HepG2 (cell line): ENCODE results near the gene ETFB. TPM values are rescaled to one million over a fixed set of nuclear protein-coding genes. Genes with fewer than 3 reads are reported as not detected.

Source experiments
- ATAC-seq: fragments of 200-7000 bp; cut with Tn5 transposase; 3 replicates; pipeline ENCODE4 v1.9.1; 2020; ENCODE audit warnings: mild to moderate bottlenecking, moderate library complexity
- BruUV-seq: library from RNA; stranded (reverse); fragments of 400-500 nt; replicated peaks from 2 replicates; lab custom pipeline; 2021; lab: Mats Ljungman, UMichigan
- CTCF ChIA-PET: fragments of 300-600 bp; formaldehyde crosslinking; extraction: SDS; loops from one replicate; lab custom pipeline; 2021; ENCODE audit warnings: low total read pairs, inconsistent platforms, low intra/inter-chr PET ratio; lab: Yijun Ruan, JAX
- POLR2A ChIA-PET: fragments of 350-600 bp; sonication (Branson Sonifier 250); formaldehyde crosslinking; loops from one replicate; lab custom pipeline; 2020; ENCODE audit warnings: antibody characterized with exemption, inconsistent platforms; lab: Yijun Ruan, JAX
- DNase-seq: peaks from one replicate; pipeline ENCODE4 v3.0.0-alpha.2; 2015; ENCODE audit warnings: low spot score
- FAIRE-seq: peaks from 3 replicates; lab custom pipeline; 2011; peaks lifted over from hg19 to GRCh38; lab: Jason Lieb, UNC
- H2AFZ ChIP-seq: one replicate; pipeline ENCODE4 v1.6.1; 2011; ENCODE audit warnings: low read length, inconsistent platforms
- H3K27ac ChIP-seq: fragments of 300-600 bp; 3 replicates; pipeline ENCODE4 v1.8.0; 2011; ENCODE audit warnings: mixed run types, mild to moderate bottlenecking, mixed read lengths, low read length, inconsistent platforms; ENCODE audit not compliant: insufficient read depth; ENCODE audit errors: extremely low read length
- H3K27me3 ChIP-seq, 2 experiments: fragments of 200-600 bp in 1 of 2; 2 replicates in 1 of 2; 3 replicates in 1 of 2; pipeline versions ENCODE4 v1.6.0 to v1.8.0; 2011; ENCODE audit warnings: low read length in 2 of 2, mild to moderate bottlenecking in 2 of 2, moderate library complexity in 2 of 2, inconsistent platforms in 1 of 2; ENCODE audit not compliant: insufficient read depth in 2 of 2, control insufficient read depth in 1 of 2
- H3K36me3 ChIP-seq, 2 experiments: fragments of 200-600 bp in 1 of 2; replicated peaks in 1 of 2; 2 replicates in 1 of 2; 3 replicates in 1 of 2; pipeline versions ENCODE4 v1.5.1 to v1.8.0; 2011; ENCODE audit warnings: low read length in 2 of 2, inconsistent platforms in 1 of 2; ENCODE audit not compliant: insufficient read depth in 2 of 2, control insufficient read depth in 1 of 2
- H3K4me1 ChIP-seq: 2 replicates; pipeline ENCODE4 v1.5.1; 2012; ENCODE audit warnings: low read length, inconsistent platforms; ENCODE audit not compliant: insufficient read depth
- H3K4me2 ChIP-seq: 2 replicates; pipeline ENCODE4 v1.6.0; 2011; ENCODE audit warnings: low read depth, low read length, inconsistent platforms
- H3K4me3 ChIP-seq, 3 experiments: fragments of 200-600 bp in 1 of 3; sonication (generic), shearing (Covaris generic) in 1 of 3; replicated peaks in 1 of 3; 2 replicates each; pipeline ENCODE4 v1.5.1; 2011 to 2016; ENCODE audit warnings: low read length in 3 of 3, inconsistent platforms in 2 of 3, low read depth in 2 of 3, mild to moderate bottlenecking in 2 of 3, control low read depth in 1 of 3, mixed read lengths in 1 of 3; ENCODE audit not compliant: insufficient read depth in 1 of 3
- H3K79me2 ChIP-seq: one replicate; pipeline ENCODE4 v1.6.1; 2011; ENCODE audit warnings: low read length, inconsistent platforms; ENCODE audit not compliant: insufficient read depth
- H3K9ac ChIP-seq: 2 replicates; pipeline ENCODE4 v1.6.0; 2011; ENCODE audit warnings: mild to moderate bottlenecking, low read depth, low read length, inconsistent platforms; ENCODE audit not compliant: insufficient read depth
- H3K9me3 ChIP-seq: 2 replicates; pipeline ENCODE4 v1.5.1; 2012; ENCODE audit warnings: mild to moderate bottlenecking, low read length
- H4K20me1 ChIP-seq: 2 replicates; pipeline ENCODE4 v1.6.0; 2011; ENCODE audit warnings: inconsistent platforms, mild to moderate bottlenecking, low read length, moderate library complexity; ENCODE audit not compliant: insufficient read depth
- ZNF563 ChIP-seq: sonication (generic); formaldehyde crosslinking; IDR thresholded peaks from 2 replicates; pipeline ENCODE4 v1.8.0; 2022; ENCODE audit warnings: mild to moderate bottlenecking, moderate library complexity, missing genetic modification reagents
- WGBS: methylation state at CpG from one replicate; pipeline ENCODE4 v1.1.6; 2017; ENCODE audit warnings: low lambda C conversion rate; 5-methylcytosine and 5-hydroxymethylcytosine counted together
- in situ Hi-C: cut with HindIII; loops from 2 replicates; pipeline ENCODE4 v1.10.0; 2017; ENCODE audit warnings: low pct_unique_long_range_greater_than_20kb; ENCODE audit not compliant: extremely low pct_ligation_motif_present
- intact Hi-C: fragments of 100-400 bp; cut with micrococcal nuclease; formaldehyde crosslinking; loops from one replicate; pipeline ENCODE4 v1.10.0; 2022; ENCODE audit not compliant: unreplicated experiment
- polyA plus RNA-seq, 8 experiments: library from polyadenylated mRNA; depleted of rRNA in 3 of 8; stranded (reverse) in 7 of 8; unstranded in 1 of 8; fragments of >200 nt; fragmentation: Illumina TruSeq in 4 of 8; extraction: Trizol in 4 of 8; gene quantifications; 2 replicates each; pipeline versions ENCODE4 v1.2.1 to v1.2.3, GENCODE V29; 2011 to 2016; ENCODE audit warnings: low read depth in 4 of 8, missing spikeins in 1 of 8, mixed read lengths in 1 of 8; ENCODE audit not compliant: insufficient read depth in 1 of 8
- total RNA-seq, 5 experiments: library from RNA; depleted of rRNA; stranded (reverse); fragments of >200 nt; fragmentation: Illumina TruSeq; extraction: Trizol; gene quantifications; 2 replicates each; pipeline ENCODE4 v1.2.3, GENCODE V29; 2016; ENCODE audit warnings: low read depth in 1 of 5
- TF ChIP-seq, protein P1 (sequence below): sonication (generic); formaldehyde crosslinking; conservative IDR thresholded peaks from 2 replicates; pipeline ENCODE4 v1.4.0; 2020; ENCODE audit warnings: missing genetic modification reagents

ETFB gene
- total and polyA plus RNA-seq, 2 of the 13 experiments (the other 11 are each of a cell fraction or from before 2014, with no cell fraction given) = 678 to 1,314 TPM

DNA sequence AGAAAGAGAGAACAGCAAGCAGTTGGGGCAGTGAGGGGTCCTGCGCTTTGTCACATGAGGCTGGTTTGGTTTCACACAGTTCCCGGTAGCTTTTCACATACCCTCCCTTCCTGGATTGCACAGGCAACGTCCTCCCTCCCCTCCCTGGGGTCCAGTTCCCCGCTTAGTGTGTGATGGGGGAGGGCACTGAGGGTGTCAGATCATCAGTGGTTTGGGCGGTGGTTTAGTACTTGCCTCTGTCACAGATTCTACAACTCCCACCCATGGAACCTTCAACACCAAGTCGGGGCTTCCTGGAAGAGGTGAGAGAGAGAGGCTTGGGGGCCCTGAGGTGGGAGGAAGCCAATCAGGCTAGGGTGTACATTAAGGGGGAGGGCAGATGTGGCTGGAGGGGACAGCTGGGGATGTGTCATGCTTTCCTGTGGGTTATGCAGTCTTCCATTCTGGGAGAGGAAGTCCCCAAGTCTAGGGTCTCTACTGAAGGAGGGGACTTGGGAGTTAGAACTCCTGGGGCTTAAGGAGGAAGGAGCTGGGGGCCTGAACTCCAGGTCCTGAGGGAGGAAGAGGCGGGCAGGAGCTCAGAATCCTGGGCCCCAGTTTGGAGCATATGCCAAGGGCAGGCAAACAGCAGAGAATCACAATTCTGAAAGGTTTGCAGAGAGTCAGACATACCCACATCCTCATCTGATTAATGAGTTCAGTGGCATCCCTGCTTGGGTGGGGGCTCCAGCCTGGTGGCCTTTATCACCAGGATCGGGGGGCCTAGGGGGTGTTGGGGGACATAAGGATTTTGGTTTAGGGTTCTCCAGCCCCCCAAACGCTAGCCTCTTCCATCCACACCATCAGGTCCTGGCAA is 6.7 kb upstream of the ETFB start, which contains the start of gene NKG7:
TSS of gene NKG7 (minus strand) at position 6 of the 856 bp plus-strand sequence. CDS start 119 bp downstream, outside the sequence.
- Histone ChIP-seq H3K36me3 (no peaks in the 10 kb centered on the region), H3K9ac (no peak within 1 kb of the TSS), H3K4me3 (no peak within 1 kb of the TSS), H3K4me1 (peaks cover 37% of the 10 kb centered on the region), H3K79me2 (peaks cover 5% of the 10 kb centered on the region), H3K27me3 (peaks cover 0 to 14% of the 10 kb centered on the region in 2 experiments; a peak in 1 of 5 replicates), H4K20me1 (no peaks in the 10 kb centered on the region), H3K27ac (no peak within 1 kb of the TSS), H3K4me2 (no peak within 1 kb of the TSS; the same call in 1 of the 2 replicates), H3K9me3 (no peaks in the 10 kb centered on the region), H2AFZ (no peak within 1 kb of the TSS)
- ATAC-seq (no peak), DNase-seq (no peak), FAIRE-seq (no peak)
- CTCF ChIA-PET = no interaction called here
- TF ChIP-seq ZNF563 (CRISPR knock-in tag) = no peak
- TF ChIP-seq, protein P1, sequence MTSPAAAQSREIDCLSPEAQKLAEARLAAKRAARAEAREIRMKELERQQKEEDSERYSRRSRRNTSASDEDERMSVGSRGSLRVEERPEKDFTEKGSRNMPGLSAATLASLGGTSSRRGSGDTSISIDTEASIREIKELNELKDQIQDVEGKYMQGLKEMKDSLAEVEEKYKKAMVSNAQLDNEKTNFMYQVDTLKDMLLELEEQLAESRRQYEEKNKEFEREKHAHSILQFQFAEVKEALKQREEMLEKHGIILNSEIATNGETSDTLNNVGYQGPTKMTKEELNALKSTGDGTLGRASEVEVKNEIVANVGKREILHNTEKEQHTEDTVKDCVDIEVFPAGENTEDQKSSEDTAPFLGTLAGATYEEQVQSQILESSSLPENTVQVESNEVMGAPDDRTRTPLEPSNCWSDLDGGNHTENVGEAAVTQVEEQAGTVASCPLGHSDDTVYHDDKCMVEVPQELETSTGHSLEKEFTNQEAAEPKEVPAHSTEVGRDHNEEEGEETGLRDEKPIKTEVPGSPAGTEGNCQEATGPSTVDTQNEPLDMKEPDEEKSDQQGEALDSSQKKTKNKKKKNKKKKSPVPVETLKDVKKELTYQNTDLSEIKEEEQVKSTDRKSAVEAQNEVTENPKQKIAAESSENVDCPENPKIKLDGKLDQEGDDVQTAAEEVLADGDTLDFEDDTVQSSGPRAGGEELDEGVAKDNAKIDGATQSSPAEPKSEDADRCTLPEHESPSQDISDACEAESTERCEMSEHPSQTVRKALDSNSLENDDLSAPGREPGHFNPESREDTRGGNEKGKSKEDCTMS (CRISPR knock-in tag) = no peak
- intact Hi-C loops = no loop called here
- in situ Hi-C loops = no loop called here
- WGBS = 55% methylated on average over 5 of the region's 9 CpGs
- POLR2A ChIA-PET = interaction anchor here (1.5 to 5.3 kb wide), 5 partner anchors 10 to 32 kb away, joined by 4 to 27 read pairs (median 10); partner anchors contain the start of genes LIM2 and VSIG10L
- no TSS peak for BruUV-seq
